NCI-H2196 (cell line): ENCODE results near the gene SEH1L.
"Not testable (repeated sequence)": the region's sequence is repeated elsewhere in the genome, so short reads cannot be mapped to it uniquely, and the experiment has no call there.

Source experiments
- DNase-seq: peaks from one replicate; lab custom pipeline; 2025; ENCODE audit not compliant: unreplicated experiment; lab: John Stamatoyannopoulos, UW

Gene SEH1L

GRCh38 chr18:12947285-12948049 lies at the start of gene SEH1L:
Gene SEH1L (plus strand): TSS chr18:12948011. CDS start chr18:12948122, 111 bp downstream.
- peak; percentile 99 for DNase-seq

GRCh38 chr18:12901208-12901607 lies 46.6 kb upstream of the SEH1L start:
- not testable (repeated sequence) for DNase-seq

DNA sequence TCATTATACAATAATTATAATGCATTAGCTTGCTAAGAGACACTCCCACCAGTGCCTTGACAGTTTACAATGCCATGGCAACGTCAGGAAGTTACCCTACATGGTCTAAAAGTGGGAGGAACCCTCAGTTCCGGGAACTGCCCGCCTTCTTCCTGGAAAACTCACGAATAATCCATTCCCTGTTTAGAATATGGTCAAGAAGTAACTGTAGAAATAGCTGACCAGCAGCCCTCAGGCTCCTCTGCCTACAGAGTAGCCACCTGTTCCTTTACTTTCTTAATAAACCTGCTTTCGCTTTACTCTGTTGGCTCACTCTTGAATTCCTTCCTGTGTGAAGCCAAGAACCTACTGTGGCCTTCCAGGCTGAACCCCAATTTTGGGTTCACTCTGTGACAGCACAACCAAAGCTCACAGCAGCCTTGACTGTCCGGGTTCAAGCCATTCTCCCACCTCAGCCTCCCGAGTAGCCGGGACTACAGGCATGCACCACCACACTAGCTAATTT lies 43.7 kb upstream of the SEH1L start:
- no peak for DNase-seq

- DNase-seq, result no peak
Measured at GRCh38 chr18:12906119-12906518, 41.7 kb upstream of the SEH1L start.

- no peak for DNase-seq
Measured at GRCh38 chr18:12906773-12907172, 41.0 kb upstream of the SEH1L start.

- DNase-seq, result no peak
Measured at GRCh38 chr18:12907258-12907925, 40.4 kb upstream of the SEH1L start.

- DNase-seq, result no peak
Measured at GRCh38 chr18:12908706-12909105, 39.1 kb upstream of the SEH1L start.

DNA sequence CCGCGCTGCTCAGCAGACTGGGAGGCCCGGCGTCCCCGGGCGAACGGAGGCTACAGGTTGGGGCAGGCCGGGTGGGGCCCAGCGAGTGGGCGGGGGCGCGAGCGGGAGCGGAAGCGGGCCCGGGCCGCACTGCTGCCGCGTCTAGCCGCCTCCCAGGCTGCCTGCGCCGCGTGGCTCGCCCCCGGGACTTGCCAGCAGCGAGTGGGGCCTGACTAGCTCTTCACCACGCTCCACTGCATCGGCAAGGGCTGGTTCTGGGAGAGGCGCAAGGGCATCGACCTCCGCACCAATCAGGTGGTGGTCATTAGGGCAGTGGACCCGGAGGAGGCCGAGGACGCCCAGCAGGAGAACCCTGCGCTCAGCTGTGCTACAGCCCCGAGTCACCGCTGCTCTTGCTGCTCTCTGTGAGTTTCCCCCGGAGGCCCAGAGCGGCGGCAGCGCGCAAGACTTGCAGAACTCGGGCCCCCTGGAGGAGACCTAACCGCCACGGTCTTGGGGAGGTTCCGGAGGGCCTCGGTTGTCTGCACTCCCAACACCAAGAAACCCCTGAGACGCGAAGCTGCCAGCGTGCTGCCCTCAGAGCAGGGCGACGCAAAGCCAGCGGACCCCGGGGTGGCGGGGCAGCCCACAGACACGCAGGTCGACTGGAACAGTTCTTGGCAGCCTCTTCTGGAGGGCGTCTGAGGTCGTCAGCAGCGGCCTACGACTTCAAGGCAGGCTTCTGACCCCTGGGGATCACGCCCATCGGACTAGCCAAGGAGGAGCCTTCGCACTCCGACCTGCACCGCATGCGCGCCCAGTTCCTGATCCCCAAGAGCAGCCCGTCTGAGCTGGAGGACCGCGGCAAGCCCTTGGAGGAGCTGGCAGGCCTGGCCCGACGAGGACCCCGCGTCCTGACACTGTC lies 36.5 kb upstream of the SEH1L start:
- no peak for DNase-seq

DNA sequence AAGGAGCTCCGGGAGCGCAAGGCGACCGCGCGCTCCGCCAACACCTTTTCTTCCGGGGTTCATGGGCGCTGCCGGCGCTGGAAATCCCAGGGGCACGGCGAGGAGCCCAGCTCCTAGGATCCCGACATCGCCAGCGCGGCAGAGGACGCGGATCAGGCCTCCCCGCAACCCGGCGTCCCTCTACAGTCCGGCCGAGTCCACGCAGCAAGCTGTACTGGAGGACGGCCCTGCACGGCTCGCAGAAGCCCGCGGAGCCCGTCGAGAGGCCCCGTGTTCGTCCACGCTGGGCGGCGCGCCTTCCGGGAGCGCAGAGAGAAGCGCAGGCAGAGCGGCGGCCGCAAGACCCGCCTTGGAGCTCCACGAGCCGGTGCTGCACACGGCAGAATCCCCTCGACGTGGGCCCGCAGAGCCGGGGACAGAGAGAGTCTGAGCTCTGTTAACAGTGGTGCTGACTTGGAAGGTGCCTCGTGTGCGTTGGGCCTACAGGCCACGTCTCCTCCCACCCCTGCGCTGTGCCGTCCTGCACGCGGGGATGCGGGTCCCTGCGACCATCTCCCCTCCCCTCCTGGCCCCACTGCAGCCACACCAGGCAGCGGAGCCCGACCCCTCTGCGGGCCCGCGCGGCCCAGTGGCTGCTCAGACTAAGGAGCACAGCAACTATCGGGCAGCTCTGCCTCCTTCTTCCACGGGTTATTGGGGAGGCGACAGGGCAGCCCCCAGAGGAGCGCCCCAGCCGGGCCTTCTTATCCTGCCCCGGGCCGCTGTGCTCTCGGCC lies 35.7 kb upstream of the SEH1L start:
- no peak for DNase-seq

DNA sequence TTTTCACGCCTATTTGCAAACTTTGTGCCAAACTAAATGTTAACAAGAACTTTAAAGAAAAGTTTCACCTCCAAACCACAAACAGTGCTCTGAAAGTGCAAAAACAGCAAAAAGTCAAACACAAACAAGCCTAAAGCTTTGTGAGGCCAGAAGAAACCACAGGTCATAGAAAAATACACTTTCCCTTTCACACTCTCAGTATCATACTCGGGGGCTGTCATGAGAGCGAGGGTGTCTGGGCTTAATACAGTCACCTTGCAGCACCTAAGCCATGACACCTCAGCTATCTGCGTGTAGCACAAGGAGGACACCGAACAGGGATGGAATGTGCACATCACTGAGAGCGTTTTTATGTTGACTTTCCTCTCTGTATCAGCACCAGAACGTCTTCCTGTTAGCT lies 26.6 kb upstream of the SEH1L start:
- DNase-seq, result no peak

GRCh38 chr18:12922266-12922665 lies 25.5 kb upstream of the SEH1L start:
- DNase-seq, result no peak

DNA sequence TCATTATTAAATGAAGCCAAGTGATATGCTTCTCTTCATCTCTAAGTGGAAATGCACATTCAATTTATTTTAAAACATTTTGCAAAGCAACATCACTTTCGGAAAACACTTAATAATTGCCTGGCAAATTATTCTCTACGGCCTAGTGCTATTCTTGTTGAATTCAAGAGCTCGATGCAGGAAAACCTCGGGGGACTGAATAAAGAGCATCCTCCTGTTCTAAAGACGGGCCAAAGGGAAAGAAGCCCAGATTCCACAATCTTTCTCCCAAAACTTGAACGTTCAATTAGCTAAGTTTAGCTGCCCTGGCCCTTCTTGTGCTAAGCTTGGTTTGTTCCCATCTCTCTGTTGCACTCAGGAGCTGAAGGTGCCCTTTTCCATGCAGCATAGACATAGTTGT lies 23.2 kb upstream of the SEH1L start:
- no peak for DNase-seq

GRCh38 chr18:12928206-12928605 lies 19.6 kb upstream of the SEH1L start:
- DNase-seq, result no peak

DNA sequence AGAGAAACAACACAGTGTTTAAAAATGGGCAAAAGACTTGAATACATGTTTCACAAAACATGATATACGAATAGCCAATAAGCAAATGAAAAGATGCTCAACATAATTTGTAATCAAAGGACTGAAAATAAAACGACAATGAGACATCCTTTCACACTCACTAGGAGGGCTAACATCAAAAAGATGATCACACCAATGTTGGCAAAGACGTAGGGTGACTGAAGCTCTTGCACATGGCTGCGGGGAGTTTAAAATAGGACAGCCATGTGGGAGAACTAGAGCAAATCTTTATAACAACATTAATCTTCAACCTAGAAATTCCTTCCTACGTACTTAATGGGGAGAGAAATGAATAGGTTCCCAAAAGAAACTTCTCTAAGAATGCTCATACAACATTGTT lies 19.2 kb upstream of the SEH1L start:
- DNase-seq, result no peak

- DNase-seq, result no peak
Measured at GRCh38 chr18:12929477-12930083, 18.2 kb upstream of the SEH1L start.

DNA sequence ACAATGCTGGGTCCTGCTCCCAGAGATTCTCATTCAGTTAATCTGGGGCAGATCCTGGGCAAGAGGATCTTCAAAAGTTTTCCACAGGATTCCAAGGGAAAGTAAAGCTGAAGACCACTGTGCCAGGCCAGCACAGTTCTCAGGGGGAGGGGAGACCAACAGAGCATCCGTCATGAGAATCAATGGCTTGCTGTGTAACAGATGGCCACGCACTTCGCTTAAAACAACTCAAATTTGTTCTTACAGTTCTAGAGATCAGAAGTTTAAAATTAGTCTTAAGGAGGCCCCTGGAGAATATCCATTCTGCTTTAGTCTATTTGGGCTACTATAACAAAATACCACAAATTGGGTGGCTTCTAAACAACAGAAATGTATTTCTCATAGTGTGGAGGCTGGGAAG lies 17.4 kb upstream of the SEH1L start:
- no peak for DNase-seq

DNA sequence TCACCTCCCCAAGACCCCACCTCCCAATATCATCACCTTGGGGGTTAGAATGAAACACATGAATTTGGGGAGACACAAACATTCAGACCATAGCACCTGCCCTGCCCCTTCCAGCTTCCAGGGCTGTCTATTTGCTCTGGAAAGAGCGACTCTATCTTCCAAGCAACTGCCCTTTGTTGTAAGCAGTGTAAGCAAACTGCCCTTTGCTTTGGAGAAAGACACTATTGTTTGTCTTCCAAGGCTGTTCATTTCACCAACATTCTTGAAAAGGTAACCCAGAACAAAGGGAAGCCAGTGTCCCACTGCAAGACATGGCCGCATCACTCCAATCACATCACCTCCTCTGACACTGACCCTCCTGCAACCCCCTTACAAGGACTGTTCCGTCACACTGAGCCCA lies 16.9 kb upstream of the SEH1L start:
- DNase-seq, result no peak

DNA sequence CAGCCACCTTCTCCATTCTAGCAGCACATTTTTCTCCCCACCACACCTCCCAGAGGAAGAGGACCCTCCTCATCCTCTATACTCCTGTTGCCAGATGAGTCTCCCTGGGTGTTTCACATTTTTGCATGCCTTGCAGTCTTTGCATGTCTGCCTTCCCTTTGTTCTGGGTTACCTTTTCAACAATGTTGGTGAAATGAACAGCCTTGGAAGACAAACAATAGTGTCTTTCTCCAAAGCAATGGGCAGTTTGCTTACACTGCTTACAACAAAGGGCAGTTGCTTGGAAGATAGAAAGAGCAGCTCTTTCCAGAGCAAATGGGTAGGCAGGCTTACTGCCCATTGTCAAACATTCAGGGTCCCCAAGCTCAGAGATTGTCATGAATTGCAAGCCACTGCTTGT lies 14.5 kb upstream of the SEH1L start:
- DNase-seq, result no peak

DNA sequence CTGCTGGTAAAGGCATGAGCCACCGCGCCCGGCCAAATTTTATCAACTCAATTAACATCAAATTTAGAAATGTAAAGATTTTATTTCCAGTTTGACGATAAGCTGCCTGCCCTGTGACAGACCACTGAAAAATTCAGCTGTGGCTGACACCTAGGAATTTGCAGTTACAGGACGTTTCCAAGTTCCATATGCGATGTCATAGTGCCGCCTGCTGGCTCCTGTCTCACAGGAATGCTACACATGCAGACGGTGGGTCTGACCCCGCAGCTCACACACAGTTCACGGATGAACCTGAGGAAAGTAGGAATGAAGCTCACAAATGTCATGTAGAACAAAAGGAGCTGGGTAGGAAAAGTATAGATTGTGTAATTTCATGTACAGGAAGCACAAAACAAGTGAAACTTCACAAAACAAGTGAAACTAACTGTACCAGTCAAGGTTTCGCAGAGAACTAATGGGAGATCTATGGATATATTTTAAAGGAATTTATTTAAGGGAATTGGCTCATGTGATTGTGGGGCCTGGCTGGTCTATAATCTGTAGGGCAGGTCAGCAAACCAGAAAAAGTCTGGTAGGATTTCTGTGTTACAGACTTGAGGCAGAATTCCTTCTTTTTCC lies 13.2 kb upstream of the SEH1L start:
- peak; percentile 68 for DNase-seq

DNA sequence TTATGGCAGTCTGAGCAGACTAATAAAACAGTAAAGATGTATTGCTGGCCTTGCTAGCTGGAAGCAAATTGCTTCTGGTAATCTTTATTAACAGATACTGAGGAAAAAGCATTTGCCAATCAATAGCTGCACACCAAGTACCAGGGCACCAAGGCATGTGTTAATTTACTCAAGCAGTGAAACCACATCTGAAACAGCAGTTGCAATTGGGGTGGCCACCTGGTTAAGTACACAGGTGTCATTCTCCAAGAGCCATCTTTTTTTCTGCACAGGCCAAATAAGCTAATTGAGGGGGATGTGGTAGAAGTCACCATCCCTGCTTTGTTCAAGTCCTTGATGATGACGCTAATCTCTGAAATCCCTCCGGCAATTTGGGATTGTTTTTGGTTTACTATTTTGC lies 8.6 kb upstream of the SEH1L start:
- no peak for DNase-seq
